ENCODE results near the gene ATM. TPM values are rescaled to one million over a fixed set of nuclear protein-coding genes. Genes with fewer than 3 reads are reported as not detected.

ATM gene
- total and polyA plus RNA-seq, 2 experiments from 2014 or later, result 27.6 to 59.3 TPM

DNA sequence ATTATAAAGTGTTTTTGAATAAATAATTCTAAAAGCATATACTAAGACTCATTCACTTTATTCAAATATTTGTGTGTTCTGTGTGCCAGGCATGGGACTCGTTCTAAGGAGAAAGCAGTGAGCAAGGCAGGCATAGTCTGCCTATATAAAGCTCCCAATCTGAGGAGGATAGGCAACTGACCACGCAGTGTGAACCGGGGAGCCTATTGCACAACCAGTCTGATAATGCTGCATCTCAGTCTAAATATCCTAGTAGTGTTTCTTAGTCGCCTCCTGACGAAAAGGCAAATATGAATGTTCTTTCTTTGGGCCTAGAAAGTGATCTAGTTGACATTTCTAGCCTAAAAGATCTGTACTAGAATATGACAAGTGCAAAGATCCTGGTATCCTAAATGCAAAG lies 146.2 kb downstream of the ATM start:
- Mint-ChIP-seq H3K4me1 (no peaks in the 10 kb centered on the region), H3K4me3 (no peak overlapping the region), H3K9me3 (peaks cover 14% of the 10 kb centered on the region), H3K36me3 (ENCODE audit: low read depth) (peaks cover 16% of the 10 kb centered on the region), H3K27me3 (ENCODE audit: insufficient read depth, low read depth, poor library complexity) (no peaks in the 10 kb centered on the region), H3K27ac (no peak overlapping the region)
- no peak overlapping the region for H3K4me3 ChIP-seq
- no peak overlapping the region for H2AFZ ChIP-seq
- H3F3A ChIP-seq (replicated peaks; ENCODE audit: low read depth), result no peaks in the 10 kb centered on the region
- H4K20me1 ChIP-seq (replicated peaks; ENCODE audit: insufficient read depth), result no peaks in the 10 kb centered on the region; the same call in 1 of the 2 replicates
- no peaks in the 10 kb centered on the region for H3K9me2 ChIP-seq (ENCODE audit: insufficient read depth)
- H3K4me1 ChIP-seq (ENCODE audit: insufficient read depth), result no peaks in the 10 kb centered on the region
- no peak for DNase-seq (ENCODE audit: low spot score)
- no peak for ATAC-seq
- no peak overlapping the region for H3K4me2 ChIP-seq
- no peaks in the 10 kb centered on the region for H3K79me2 ChIP-seq (replicated peaks; ENCODE audit: insufficient read depth)
- TF ChIP-seq, protein P1, sequence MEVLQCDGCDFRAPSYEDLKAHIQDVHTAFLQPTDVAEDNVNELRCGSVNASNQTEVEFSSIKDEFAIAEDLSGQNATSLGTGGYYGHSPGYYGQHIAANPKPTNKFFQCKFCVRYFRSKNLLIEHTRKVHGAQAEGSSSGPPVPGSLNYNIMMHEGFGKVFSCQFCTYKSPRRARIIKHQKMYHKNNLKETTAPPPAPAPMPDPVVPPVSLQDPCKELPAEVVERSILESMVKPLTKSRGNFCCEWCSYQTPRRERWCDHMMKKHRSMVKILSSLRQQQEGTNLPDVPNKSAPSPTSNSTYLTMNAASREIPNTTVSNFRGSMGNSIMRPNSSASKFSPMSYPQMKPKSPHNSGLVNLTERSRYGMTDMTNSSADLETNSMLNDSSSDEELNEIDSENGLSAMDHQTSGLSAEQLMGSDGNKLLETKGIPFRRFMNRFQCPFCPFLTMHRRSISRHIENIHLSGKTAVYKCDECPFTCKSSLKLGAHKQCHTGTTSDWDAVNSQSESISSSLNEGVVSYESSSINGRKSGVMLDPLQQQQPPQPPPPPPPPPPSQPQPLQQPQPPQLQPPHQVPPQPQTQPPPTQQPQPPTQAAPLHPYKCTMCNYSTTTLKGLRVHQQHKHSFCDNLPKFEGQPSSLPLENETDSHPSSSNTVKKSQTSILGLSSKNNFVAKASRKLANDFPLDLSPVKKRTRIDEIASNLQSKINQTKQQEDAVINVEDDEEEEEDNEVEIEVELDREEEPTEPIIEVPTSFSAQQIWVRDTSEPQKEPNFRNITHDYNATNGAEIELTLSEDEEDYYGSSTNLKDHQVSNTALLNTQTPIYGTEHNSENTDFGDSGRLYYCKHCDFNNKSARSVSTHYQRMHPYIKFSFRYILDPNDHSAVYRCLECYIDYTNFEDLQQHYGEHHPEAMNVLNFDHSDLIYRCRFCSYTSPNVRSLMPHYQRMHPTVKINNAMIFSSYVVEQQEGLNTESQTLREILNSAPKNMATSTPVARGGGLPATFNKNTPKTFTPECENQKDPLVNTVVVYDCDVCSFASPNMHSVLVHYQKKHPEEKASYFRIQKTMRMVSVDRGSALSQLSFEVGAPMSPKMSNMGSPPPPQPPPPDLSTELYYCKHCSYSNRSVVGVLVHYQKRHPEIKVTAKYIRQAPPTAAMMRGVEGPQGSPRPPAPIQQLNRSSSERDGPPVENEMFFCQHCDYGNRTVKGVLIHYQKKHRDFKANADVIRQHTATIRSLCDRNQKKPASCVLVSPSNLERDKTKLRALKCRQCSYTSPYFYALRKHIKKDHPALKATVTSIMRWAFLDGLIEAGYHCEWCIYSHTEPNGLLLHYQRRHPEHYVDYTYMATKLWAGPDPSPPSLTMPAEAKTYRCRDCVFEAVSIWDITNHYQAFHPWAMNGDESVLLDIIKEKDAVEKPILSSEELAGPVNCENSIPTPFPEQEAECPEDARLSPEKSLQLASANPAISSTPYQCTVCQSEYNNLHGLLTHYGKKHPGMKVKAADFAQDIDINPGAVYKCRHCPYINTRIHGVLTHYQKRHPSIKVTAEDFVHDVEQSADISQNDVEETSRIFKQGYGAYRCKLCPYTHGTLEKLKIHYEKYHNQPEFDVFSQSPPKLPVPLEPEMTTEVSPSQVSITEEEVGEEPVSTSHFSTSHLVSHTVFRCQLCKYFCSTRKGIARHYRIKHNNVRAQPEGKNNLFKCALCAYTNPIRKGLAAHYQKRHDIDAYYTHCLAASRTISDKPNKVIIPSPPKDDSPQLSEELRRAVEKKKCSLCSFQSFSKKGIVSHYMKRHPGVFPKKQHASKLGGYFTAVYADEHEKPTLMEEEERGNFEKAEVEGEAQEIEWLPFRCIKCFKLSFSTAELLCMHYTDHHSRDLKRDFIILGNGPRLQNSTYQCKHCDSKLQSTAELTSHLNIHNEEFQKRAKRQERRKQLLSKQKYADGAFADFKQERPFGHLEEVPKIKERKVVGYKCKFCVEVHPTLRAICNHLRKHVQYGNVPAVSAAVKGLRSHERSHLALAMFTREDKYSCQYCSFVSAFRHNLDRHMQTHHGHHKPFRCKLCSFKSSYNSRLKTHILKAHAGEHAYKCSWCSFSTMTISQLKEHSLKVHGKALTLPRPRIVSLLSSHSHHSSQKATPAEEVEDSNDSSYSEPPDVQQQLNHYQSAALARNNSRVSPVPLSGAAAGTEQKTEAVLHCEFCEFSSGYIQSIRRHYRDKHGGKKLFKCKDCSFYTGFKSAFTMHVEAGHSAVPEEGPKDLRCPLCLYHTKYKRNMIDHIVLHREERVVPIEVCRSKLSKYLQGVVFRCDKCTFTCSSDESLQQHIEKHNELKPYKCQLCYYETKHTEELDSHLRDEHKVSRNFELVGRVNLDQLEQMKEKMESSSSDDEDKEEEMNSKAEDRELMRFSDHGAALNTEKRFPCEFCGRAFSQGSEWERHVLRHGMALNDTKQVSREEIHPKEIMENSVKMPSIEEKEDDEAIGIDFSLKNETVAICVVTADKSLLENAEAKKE (CRISPR knock-in tag; IDR thresholded peaks at IDR 0.05), result no peak
- TF ChIP-seq NANOG (IDR thresholded peaks at IDR 0.05; ENCODE audit: borderline replicate concordance) (no peak), ZNF114 (CRISPR knock-in tag; IDR thresholded peaks at IDR 0.05) (no peak), REST (IDR thresholded peaks at IDR 0.05; ENCODE audit: unreplicated experiment) (no peak), JUNB (IDR thresholded peaks at IDR 0.05; ENCODE audit: unreplicated experiment) (no peak), ZNF331 (CRISPR knock-in tag; IDR thresholded peaks at IDR 0.05; ENCODE audit: low read depth) (no peak), EZH2phosphoT487 (IDR thresholded peaks at IDR 0.05; ENCODE audit: unreplicated experiment) (no peak), CTCF (conservative IDR thresholded peaks at IDR 0.05; ENCODE audit: low read depth in 2 of 2) (no peak), POLR2AphosphoS5 (IDR thresholded peaks at IDR 0.05; ENCODE audit: low read depth) (no peak), ETS1 (IDR thresholded peaks at IDR 0.05) (no peak), STAT1 (IDR thresholded peaks at IDR 0.05; ENCODE audit: unreplicated experiment) (no peak)
- no peak overlapping the region for H3K27ac ChIP-seq (ENCODE audit: low read depth)
- no peaks in the 10 kb centered on the region for H3K36me3 ChIP-seq (ENCODE audit: insufficient read depth)
- H3K27me3 ChIP-seq (ENCODE audit: insufficient read depth), result no peaks in the 10 kb centered on the region
